ENCODE results near the gene AGAP1.

- TF ChIP-seq, protein P1, sequence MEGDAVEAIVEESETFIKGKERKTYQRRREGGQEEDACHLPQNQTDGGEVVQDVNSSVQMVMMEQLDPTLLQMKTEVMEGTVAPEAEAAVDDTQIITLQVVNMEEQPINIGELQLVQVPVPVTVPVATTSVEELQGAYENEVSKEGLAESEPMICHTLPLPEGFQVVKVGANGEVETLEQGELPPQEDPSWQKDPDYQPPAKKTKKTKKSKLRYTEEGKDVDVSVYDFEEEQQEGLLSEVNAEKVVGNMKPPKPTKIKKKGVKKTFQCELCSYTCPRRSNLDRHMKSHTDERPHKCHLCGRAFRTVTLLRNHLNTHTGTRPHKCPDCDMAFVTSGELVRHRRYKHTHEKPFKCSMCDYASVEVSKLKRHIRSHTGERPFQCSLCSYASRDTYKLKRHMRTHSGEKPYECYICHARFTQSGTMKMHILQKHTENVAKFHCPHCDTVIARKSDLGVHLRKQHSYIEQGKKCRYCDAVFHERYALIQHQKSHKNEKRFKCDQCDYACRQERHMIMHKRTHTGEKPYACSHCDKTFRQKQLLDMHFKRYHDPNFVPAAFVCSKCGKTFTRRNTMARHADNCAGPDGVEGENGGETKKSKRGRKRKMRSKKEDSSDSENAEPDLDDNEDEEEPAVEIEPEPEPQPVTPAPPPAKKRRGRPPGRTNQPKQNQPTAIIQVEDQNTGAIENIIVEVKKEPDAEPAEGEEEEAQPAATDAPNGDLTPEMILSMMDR (IDR thresholded peaks at IDR 0.05) = no peak
- TF ChIP-seq POLR2A (IDR thresholded peaks at IDR 0.05) = no peak
- no peak for TF ChIP-seq EP300 (IDR thresholded peaks at IDR 0.05)
These were observed 594.7 kb downstream of the AGAP1 start for GRCh38 chr2:236088368-236089057.
